HEK293T (cell line): ENCODE data around the gene PDE2A.

Source experiments
- ARNT ChIP-seq: fragments of 450-650 bp; IDR thresholded peaks from 2 replicates; pipeline ENCODE4 v1.6.1; 2017; ENCODE audit warnings: mild to moderate bottlenecking
- ELF4 ChIP-seq: fragments of 450-650 bp; IDR thresholded peaks from 2 replicates; pipeline ENCODE4 v1.6.1; 2017; ENCODE audit warnings: antibody characterized with exemption
- FOXM1 ChIP-seq: fragments of 450-650 bp; IDR thresholded peaks from 2 replicates; pipeline ENCODE4 v1.6.1; 2017; ENCODE audit warnings: mild to moderate bottlenecking, borderline replicate concordance
- HDGF ChIP-seq: fragments of 450-650 bp; IDR thresholded peaks from 2 replicates; pipeline ENCODE4 v1.6.1; 2017; ENCODE audit warnings: antibody characterized with exemption, borderline replicate concordance
- L3MBTL2 ChIP-seq: fragments of 450-650 bp; conservative IDR thresholded peaks from 2 replicates; pipeline ENCODE4 v1.6.1; 2016; ENCODE audit warnings: mild to moderate bottlenecking
- LEF1 ChIP-seq: fragments of 450-650 bp; IDR thresholded peaks from 2 replicates; pipeline ENCODE4 v1.6.1; 2017; ENCODE audit warnings: mild to moderate bottlenecking, borderline replicate concordance
- ZNF384 ChIP-seq: fragments of 450-650 bp; IDR thresholded peaks from 2 replicates; pipeline ENCODE4 v1.6.1; 2016

DNA sequence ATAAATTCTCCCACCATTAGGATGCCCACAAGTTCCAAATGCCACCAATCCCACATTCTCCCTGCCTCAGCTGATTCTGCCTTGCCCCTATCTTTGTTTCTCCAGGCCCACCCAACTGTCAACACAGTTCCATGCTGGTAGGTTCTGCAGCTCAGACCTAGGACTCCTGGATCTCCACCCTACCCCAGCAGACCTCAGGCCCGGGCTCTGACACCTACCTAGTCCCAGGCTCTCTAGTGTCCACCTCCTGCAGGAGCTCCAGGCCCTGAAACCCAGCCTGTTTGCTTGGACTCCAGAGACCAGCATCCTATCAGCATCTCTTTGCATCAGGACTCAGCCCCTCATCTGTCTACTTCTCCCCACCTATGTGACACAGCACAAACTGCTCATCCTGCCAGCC is 86.5 kb downstream of the PDE2A start:
- no peak for TF ChIP-seq HDGF
- no peak for TF ChIP-seq FOXM1
- TF ChIP-seq ZNF384, result no peak
- no peak for TF ChIP-seq LEF1
- TF ChIP-seq ELF4, result no peak
- no peak for TF ChIP-seq ARNT
- no peak for TF ChIP-seq L3MBTL2
